H9 (cell line): ENCODE results near the gene PBX1. TPM values are rescaled to one million over a fixed set of nuclear protein-coding genes. Genes with fewer than 3 reads are reported as not detected.
A peak's percentile ranks its signal among the peaks of the same experiment; 100 is the strongest.

Source experiments
- DNase-seq: peaks from one replicate; pipeline ENCODE4 v3.0.0-alpha.2; 2017
- H2AFZ ChIP-seq: one replicate; pipeline ENCODE4 v1.6.1; 2013; ENCODE audit warnings: mild to moderate bottlenecking, low read length, control low read depth, moderate library complexity
- H2AK5ac ChIP-seq: 2 replicates; pipeline ENCODE4 v1.6.1; 2013; ENCODE audit warnings: low read length, control low read depth, mixed read lengths; ENCODE audit not compliant: insufficient read length
- H2BK120ac ChIP-seq: one replicate; pipeline ENCODE4 v1.6.1; 2013; ENCODE audit warnings: low read depth, mild to moderate bottlenecking, low read length, control low read depth, inconsistent platforms; ENCODE audit not compliant: poor library complexity, severe bottlenecking
- H2BK12ac ChIP-seq: 2 replicates; pipeline ENCODE4 v1.6.1; 2013; ENCODE audit warnings: low read length, control low read depth, mixed read lengths, low read depth; ENCODE audit not compliant: insufficient read length
- H2BK15ac ChIP-seq: 2 replicates; pipeline ENCODE4 v1.6.1; 2013; ENCODE audit warnings: low read depth, low read length, control low read depth
- H2BK20ac ChIP-seq: one replicate; pipeline ENCODE4 v1.6.1; 2013; ENCODE audit warnings: low read depth, mild to moderate bottlenecking, low read length, control low read depth, inconsistent platforms; ENCODE audit not compliant: poor library complexity, severe bottlenecking
- H2BK5ac ChIP-seq: 2 replicates; pipeline ENCODE4 v1.6.1; 2013; ENCODE audit warnings: low read length, control low read depth, mixed read lengths; ENCODE audit not compliant: insufficient read length
- H3K14ac ChIP-seq: 2 replicates; pipeline ENCODE4 v1.6.1; 2013; ENCODE audit warnings: low read length, control low read depth; ENCODE audit not compliant: insufficient read depth
- H3K18ac ChIP-seq: 2 replicates; pipeline ENCODE4 v1.6.1; 2013; ENCODE audit warnings: low read depth, mild to moderate bottlenecking, mixed read lengths, low read length, control low read depth; ENCODE audit not compliant: insufficient read length
- H3K23ac ChIP-seq: 2 replicates; pipeline ENCODE4 v1.6.1; 2013; ENCODE audit warnings: low read length, control low read depth, mixed read lengths, low read depth; ENCODE audit not compliant: insufficient read length
- H3K23me2 ChIP-seq: 2 replicates; pipeline ENCODE4 v1.6.1; 2013; ENCODE audit warnings: low read depth, mild to moderate bottlenecking, mixed read lengths, low read length, control low read depth; ENCODE audit not compliant: insufficient read length, poor library complexity, severe bottlenecking
- H3K27ac ChIP-seq: 2 replicates; pipeline ENCODE4 v1.5.1; 2013; ENCODE audit warnings: low read length, control low read depth, mixed read lengths, low read depth; ENCODE audit not compliant: insufficient read length
- H3K27me3 ChIP-seq: 2 replicates; pipeline ENCODE4 v1.6.1; 2013; ENCODE audit warnings: low read length, control low read depth, inconsistent platforms; ENCODE audit not compliant: insufficient read depth
- H3K4ac ChIP-seq: 2 replicates; pipeline ENCODE4 v1.6.1; 2013; ENCODE audit warnings: low read depth, mild to moderate bottlenecking, control low read depth, inconsistent platforms, low read length, moderate library complexity
- H3K4me1 ChIP-seq: 2 replicates; pipeline ENCODE4 v1.6.1; 2013; ENCODE audit warnings: low read length, control low read depth, inconsistent platforms; ENCODE audit not compliant: insufficient read depth
- H3K4me2 ChIP-seq: 2 replicates; pipeline ENCODE4 v1.6.1; 2013; ENCODE audit warnings: low read length, control low read depth, mixed read lengths; ENCODE audit not compliant: insufficient read length, insufficient read depth
- H3K56ac ChIP-seq: 2 replicates; pipeline ENCODE4 v1.6.1; 2013; ENCODE audit warnings: low read depth, mild to moderate bottlenecking, mixed read lengths, low read length, control low read depth; ENCODE audit not compliant: insufficient read length
- H3K79me1 ChIP-seq: 2 replicates; pipeline ENCODE4 v1.6.1; 2013; ENCODE audit warnings: low read depth, mild to moderate bottlenecking, moderate library complexity, low read length, control low read depth, inconsistent platforms; ENCODE audit not compliant: insufficient read depth, poor library complexity, severe bottlenecking
- H3K79me2 ChIP-seq: 2 replicates; pipeline ENCODE4 v1.6.1; 2013; ENCODE audit warnings: low read length, control low read depth, inconsistent platforms; ENCODE audit not compliant: insufficient read depth
- H3K9ac ChIP-seq: 2 replicates; pipeline ENCODE4 v1.6.1; 2013; ENCODE audit warnings: low read length, control low read depth, mixed read lengths; ENCODE audit not compliant: insufficient read length; ENCODE audit errors: extremely low read depth
- H3K9me3 ChIP-seq: one replicate; pipeline ENCODE4 v1.6.1; 2013; ENCODE audit warnings: low read depth, low read length, inconsistent platforms; ENCODE audit not compliant: control insufficient read depth
- H3T11ph ChIP-seq: one replicate; pipeline ENCODE4 v1.6.1; 2013; ENCODE audit warnings: mild to moderate bottlenecking, low read length, control low read depth, inconsistent platforms
- H4K20me1 ChIP-seq: one replicate; pipeline ENCODE4 v1.6.1; 2013; ENCODE audit not compliant: control insufficient read depth, insufficient read length, insufficient read depth
- H4K5ac ChIP-seq: 2 replicates; pipeline ENCODE4 v1.6.1; 2013; ENCODE audit warnings: low read depth, mild to moderate bottlenecking, mixed read lengths, low read length, control low read depth; ENCODE audit not compliant: insufficient read length
- H4K8ac ChIP-seq: replicated peaks from 2 replicates; pipeline ENCODE4 v1.6.1; 2013; ENCODE audit warnings: low read length, control low read depth, mixed read lengths, low read depth; ENCODE audit not compliant: insufficient read length
- H4K91ac ChIP-seq: 2 replicates; pipeline ENCODE4 v1.6.1; 2013; ENCODE audit warnings: low read depth, mild to moderate bottlenecking, moderate library complexity, mixed read lengths, low read length, control low read depth; ENCODE audit not compliant: insufficient read length
- H3K27ac Mint-ChIP-seq, 3 experiments: 2 replicates in 2 of 3; 3 replicates in 1 of 3; pipeline ENCODE4 v1.8.0; 2020 to 2021; ENCODE audit warnings: mixed read lengths in 3 of 3, mild to moderate bottlenecking in 1 of 3, moderate library complexity in 1 of 3
- H3K27me3 Mint-ChIP-seq: 2 replicates; pipeline ENCODE4 v1.8.0; 2021; ENCODE audit warnings: low read depth, mild to moderate bottlenecking, moderate library complexity, mixed read lengths
- H3K36me3 Mint-ChIP-seq, 3 experiments: 2 replicates in 2 of 3; 3 replicates in 1 of 3; pipeline ENCODE4 v1.8.0; 2020 to 2021; ENCODE audit warnings: low read depth in 3 of 3, mixed read lengths in 3 of 3; ENCODE audit not compliant: insufficient read depth in 1 of 3
- H3K4me1 Mint-ChIP-seq, 2 experiments: 2 replicates each; pipeline ENCODE4 v1.8.0; 2020; ENCODE audit warnings: mixed read lengths in 2 of 2
- H3K4me3 Mint-ChIP-seq, 2 experiments: 2 replicates in 1 of 2; 3 replicates in 1 of 2; pipeline ENCODE4 v1.8.0; 2020 to 2021; ENCODE audit warnings: mild to moderate bottlenecking in 2 of 2, mixed read lengths in 2 of 2, moderate library complexity in 1 of 2
- H3K9me3 Mint-ChIP-seq, 2 experiments: 2 replicates in 1 of 2; 3 replicates in 1 of 2; pipeline ENCODE4 v1.8.0; 2020; ENCODE audit warnings: mild to moderate bottlenecking in 2 of 2, mixed read lengths in 2 of 2, moderate library complexity in 1 of 2
- CTCF ChIP-seq: fragments of 200-600 bp; sonication (generic); conservative IDR thresholded peaks from 3 replicates; pipeline ENCODE4 v1.8.0; 2021; ENCODE audit warnings: antibody characterized with exemption, mild to moderate bottlenecking
- WGBS: extraction: QIAGEN DNeasy Blood & Tissue Kit; methylation state at CpG from one replicate; pipeline ENCODE4 v1.1.7; 2013; ENCODE audit warnings: missing lambda C conversion rate, low lambda C conversion rate, mixed read lengths; ENCODE audit not compliant: insufficient read length; ENCODE audit errors: extremely low coverage; 5-methylcytosine and 5-hydroxymethylcytosine counted together
- total RNA-seq: library from RNA; stranded (reverse); gene quantifications from 2 replicates; pipeline ENCODE4 v1.2.1, GENCODE V29; 2021

The PBX1 gene
- total RNA-seq, 1 experiment from 2014 or later: 142 TPM

GRCh38 chr1:164583835-164584539 lies 25.0 kb downstream of the PBX1 start:
- H2BK5ac ChIP-seq: no peak overlapping the region
- Mint-ChIP-seq H3K27me3 (no peaks in the 10 kb centered on the region), H3K27ac (peak overlapping the region; percentile 60 to 95 (median 86)), H3K4me1 (peaks cover 79 to 84% of the 10 kb centered on the region in 2 experiments), H3K4me3 (peak overlapping the region in 1 of 2 experiments; percentile 48; a peak in 3 of 5 replicates), H3K9me3 (no peaks in the 10 kb centered on the region), H3K36me3 (peaks cover 4 to 37% (median 30%) of the 10 kb centered on the region in 3 experiments)
- H3K9ac ChIP-seq: no peak overlapping the region
- peaks cover 8% of the 10 kb centered on the region for H3K79me1 ChIP-seq
- no peaks in the 10 kb centered on the region for H3K23me2 ChIP-seq
- H3K4ac ChIP-seq: no peak overlapping the region
- WGBS: no CpG with 5 or more reads among the region's 5 CpGs
- no peak overlapping the region for H3T11ph ChIP-seq
- H4K8ac ChIP-seq: no peak overlapping the region
- no peak overlapping the region for H3K18ac ChIP-seq
- no peak overlapping the region for H2BK120ac ChIP-seq
- peaks cover 38% of the 10 kb centered on the region; the same call in 1 of the 2 replicates for H3K79me2 ChIP-seq
- H3K27ac ChIP-seq: no peak overlapping the region
- H3K9me3 ChIP-seq: no peaks in the 10 kb centered on the region
- H3K23ac ChIP-seq: no peak overlapping the region
- H2BK12ac ChIP-seq: no peak overlapping the region
- no peak overlapping the region for H2BK20ac ChIP-seq
- TF ChIP-seq CTCF: no peak
- no peak overlapping the region for H2AK5ac ChIP-seq
- no peak overlapping the region for H3K14ac ChIP-seq
- no peaks in the 10 kb centered on the region for H3K27me3 ChIP-seq
- no peak overlapping the region for H3K4me2 ChIP-seq
- no peak overlapping the region for H3K56ac ChIP-seq
- no peak overlapping the region for H2BK15ac ChIP-seq
- no peak overlapping the region for H4K91ac ChIP-seq
- no peak overlapping the region for H4K5ac ChIP-seq
- H2AFZ ChIP-seq: no peak overlapping the region
- DNase-seq: no peak
- H4K20me1 ChIP-seq: no peaks in the 10 kb centered on the region
- H3K4me1 ChIP-seq: peaks cover 31% of the 10 kb centered on the region
